Measurements from ENCODE around the gene PDF. TPM values are rescaled to one million over a fixed set of nuclear protein-coding genes. Genes with fewer than 3 reads are reported as not detected.

The PDF gene
- total and polyA plus RNA-seq, 2 of the 13 experiments (the other 11 are each of a cell fraction or from before 2014, with no cell fraction given): 12.4 to 48.8 TPM

GRCh38 chr16:69310653-69311532, 19.5 kb downstream of the PDF start, which contains the start of gene VPS4A (continued):
- peak; percentile 29; the same call in 1 of the 2 replicates for TF ChIP-seq ZHX2 (IDR thresholded peaks at IDR 0.05; ENCODE audit: low read depth)
- no peak for TF ChIP-seq ZHX2 (CRISPR knock-in tag; IDR thresholded peaks at IDR 0.05; ENCODE audit: borderline replicate concordance)
- TF ChIP-seq ZC3H13 (CRISPR knock-in tag; IDR thresholded peaks at IDR 0.05): no peak; the same call in 1 of the 2 replicates
- TF ChIP-seq SALL1 (CRISPR knock-in tag; IDR thresholded peaks at IDR 0.05): peak; percentile 72
- TF ChIP-seq ELF1 (CRISPR knock-in tag; IDR thresholded peaks at IDR 0.05): peak; percentile 70
- peak; percentile 47; the same call in 1 of the 2 replicates for TF ChIP-seq ZNF235 (CRISPR knock-in tag; IDR thresholded peaks at IDR 0.05; ENCODE audit: borderline replicate concordance)
- TF ChIP-seq GMEB1 (CRISPR knock-in tag; IDR thresholded peaks at IDR 0.05; ENCODE audit: borderline replicate concordance): peak; percentile 49; the same call in 1 of the 2 replicates
- no peak for TF ChIP-seq SOX6 (IDR thresholded peaks at IDR 0.05)
- 0 out of 2 replicates have a peak, but pooled peaks have one; percentile 25 for TF ChIP-seq SOX6 (CRISPR knock-in tag; IDR thresholded peaks at IDR 0.05)
- TF ChIP-seq ELF3 (CRISPR knock-in tag; IDR thresholded peaks at IDR 0.05): peak; percentile 63; the same call in 1 of the 2 replicates
- no peak for TF ChIP-seq MATR3 (CRISPR knock-in tag; IDR thresholded peaks at IDR 0.05)
- TF ChIP-seq RNF219 (CRISPR knock-in tag; IDR thresholded peaks at IDR 0.05): no peak
- TF ChIP-seq, protein P1, sequence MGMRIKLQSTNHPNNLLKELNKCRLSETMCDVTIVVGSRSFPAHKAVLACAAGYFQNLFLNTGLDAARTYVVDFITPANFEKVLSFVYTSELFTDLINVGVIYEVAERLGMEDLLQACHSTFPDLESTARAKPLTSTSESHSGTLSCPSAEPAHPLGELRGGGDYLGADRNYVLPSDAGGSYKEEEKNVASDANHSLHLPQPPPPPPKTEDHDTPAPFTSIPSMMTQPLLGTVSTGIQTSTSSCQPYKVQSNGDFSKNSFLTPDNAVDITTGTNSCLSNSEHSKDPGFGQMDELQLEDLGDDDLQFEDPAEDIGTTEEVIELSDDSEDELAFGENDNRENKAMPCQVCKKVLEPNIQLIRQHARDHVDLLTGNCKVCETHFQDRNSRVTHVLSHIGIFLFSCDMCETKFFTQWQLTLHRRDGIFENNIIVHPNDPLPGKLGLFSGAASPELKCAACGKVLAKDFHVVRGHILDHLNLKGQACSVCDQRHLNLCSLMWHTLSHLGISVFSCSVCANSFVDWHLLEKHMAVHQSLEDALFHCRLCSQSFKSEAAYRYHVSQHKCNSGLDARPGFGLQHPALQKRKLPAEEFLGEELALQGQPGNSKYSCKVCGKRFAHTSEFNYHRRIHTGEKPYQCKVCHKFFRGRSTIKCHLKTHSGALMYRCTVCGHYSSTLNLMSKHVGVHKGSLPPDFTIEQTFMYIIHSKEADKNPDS (CRISPR knock-in tag; IDR thresholded peaks at IDR 0.05): 0 out of 2 replicates have a peak, but pooled peaks have one; percentile 34
- peak; percentile 71; the same call in 1 of the 2 replicates for TF ChIP-seq TBX2 (CRISPR knock-in tag; IDR thresholded peaks at IDR 0.05; ENCODE audit: borderline replicate concordance)
- TF ChIP-seq, protein P2, sequence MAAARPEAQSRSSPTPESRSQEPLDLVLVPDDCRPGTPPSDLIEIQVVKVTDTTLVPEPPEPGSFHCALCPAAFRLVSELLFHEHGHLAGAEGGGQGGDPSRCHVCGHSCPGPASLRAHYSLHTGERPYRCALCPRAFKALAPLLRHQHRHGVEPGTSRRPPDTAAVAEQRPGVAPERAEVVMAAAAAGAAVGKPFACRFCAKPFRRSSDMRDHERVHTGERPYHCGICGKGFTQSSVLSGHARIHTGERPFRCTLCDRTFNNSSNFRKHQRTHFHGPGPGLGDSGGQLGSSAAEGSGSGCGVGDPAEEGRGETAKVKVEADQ (CRISPR knock-in tag; IDR thresholded peaks at IDR 0.05; ENCODE audit: borderline replicate concordance): peak; percentile 93
